ENCODE data around the gene CD79A. TPM values are rescaled to one million over a fixed set of nuclear protein-coding genes. Genes with fewer than 3 reads are reported as not detected.

The CD79A gene
- not detected in 2 replicates for total RNA-seq

GRCh38 chr19:41876847-41877832, at the start of gene CD79A:
Gene CD79A, plus strand, starts transcription at chr19:41877279. Its CDS starts 26 bp downstream, at chr19:41877305.

GRCh38 chr19:41844601-41845000, 32.5 kb upstream of the CD79A start, which contains the start of gene LYPD4:
Gene LYPD4, minus strand, starts transcription at chr19:41844683. Its CDS starts 5,398 bp downstream, at chr19:41839285.

GRCh38 chr19:41845001-41845050, 32.3 kb upstream of the CD79A start, which contains the start of gene DMRTC2:
Gene DMRTC2, plus strand, starts transcription at chr19:41845042. Its CDS starts 2,387 bp downstream, at chr19:41847429.

DNA sequence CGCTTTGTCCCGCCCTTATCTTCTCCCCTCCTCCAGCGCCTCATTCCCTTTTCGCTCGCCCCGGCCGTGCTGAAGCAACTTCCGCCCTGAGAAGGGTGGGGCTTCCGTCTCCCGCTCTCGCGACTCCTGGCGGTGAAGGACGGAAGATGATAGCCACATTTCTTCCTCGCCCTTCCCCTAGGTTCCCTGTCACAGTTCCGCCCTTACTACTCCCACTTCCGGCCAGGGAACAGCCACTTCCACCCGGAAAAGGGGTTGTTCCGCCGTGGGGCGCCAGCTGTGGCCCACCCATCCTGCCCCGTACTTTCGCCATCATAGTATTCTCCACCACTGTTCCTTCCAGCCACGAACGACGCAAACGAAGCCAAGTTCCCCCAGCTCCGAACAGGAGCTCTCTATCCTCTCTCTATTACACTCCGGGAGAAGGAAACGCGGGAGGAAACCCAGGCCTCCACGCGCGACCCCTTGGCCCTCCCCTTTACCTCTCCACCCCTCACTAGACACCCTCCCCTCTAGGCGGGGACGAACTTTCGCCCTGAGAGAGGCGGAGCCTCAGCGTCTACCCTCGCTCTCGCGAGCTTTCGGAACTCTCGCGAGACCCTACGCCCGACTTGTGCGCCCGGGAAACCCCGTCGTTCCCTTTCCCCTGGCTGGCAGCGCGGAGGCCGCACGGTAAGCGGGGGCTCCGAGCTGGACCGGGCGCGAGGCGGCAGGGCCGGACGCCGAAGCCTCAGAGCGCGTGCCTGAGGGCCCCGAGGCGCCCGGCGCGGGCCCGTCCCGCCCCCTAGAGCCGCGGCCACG, 17.3 kb upstream of the CD79A start, which contains the start of gene RPS19:
Gene RPS19 (plus strand): TSS at position 638 of the 801 bp plus-strand sequence. CDS start 520 bp downstream, outside the sequence.

GRCh38 chr19:41882568-41883462, 5.7 kb downstream of the CD79A start, which contains the start of gene ARHGEF1:
Gene ARHGEF1, plus strand, starts transcription at chr19:41883184. Its CDS starts 4,899 bp downstream, at chr19:41888083.

GRCh38 chr19:41928221-41928683, 51.2 kb downstream of the CD79A start, which contains the start of gene ERFL:
Gene ERFL, minus strand, starts transcription at chr19:41928449. Its CDS starts 15,530 bp downstream, at chr19:41912919.

Other genes with a start within 250 kb of the CD79A start
- not detected in 2 replicates for gene CEACAM7, start 189.0 kb upstream of the CD79A start, total RNA-seq
- gene CEACAM5, start 168.7 kb upstream of the CD79A start, total RNA-seq: not detected in 2 replicates
- not detected in 2 replicates for gene CEACAM6, start 121.7 kb upstream of the CD79A start, total RNA-seq
- gene CEACAM3, start 80.7 kb upstream of the CD79A start, total RNA-seq: not detected in 2 replicates
- not detected in 2 replicates for gene LYPD4, start 32.6 kb upstream of the CD79A start, total RNA-seq
- not detected in 2 replicates for gene DMRTC2, start 32.2 kb upstream of the CD79A start, total RNA-seq
- gene RPS19, start 17.0 kb upstream of the CD79A start, total RNA-seq: 2,260 and 3,929 TPM in 2 replicates
- gene ARHGEF1, start 5.9 kb downstream of the CD79A start, total RNA-seq: 16.0 and 23.3 TPM in 2 replicates
- gene ERFL, start 51.2 kb downstream of the CD79A start, total RNA-seq: 0.16 TPM in 1 of 2 replicates, not detected in the other
- 323 and 382 TPM in 2 replicates for gene RABAC1, start 82.0 kb downstream of the CD79A start, total RNA-seq
- under 0.01 TPM in 1 of 2 replicates, not detected in the other for gene ATP1A3, start 117.0 kb downstream of the CD79A start, total RNA-seq
- gene GRIK5, start 192.9 kb downstream of the CD79A start, total RNA-seq: 0.09 TPM in 1 of 2 replicates, not detected in the other
- 6.6 and 8.3 TPM in 2 replicates for gene ZNF574, start 198.9 kb downstream of the CD79A start, total RNA-seq